Body of pancreas (tissue), 4 donors: ENCODE measurements around the gene DPYD.

Experiments
- POLR2A ChIP-seq, 3 donors: fragments of 450-650 bp; IDR thresholded peaks; one replicate each; pipeline ENCODE4 v1.6.1; 2016; ENCODE audit warnings: antibody characterized with exemption in 3 of 3, mild to moderate bottlenecking in 2 of 3
- TF ChIP-seq, protein P1 (sequence below), 7 experiments: fragments of 450-650 bp in 4 of 7; fragments of 200-600 bp in 3 of 7; sonication (generic) in 3 of 7; IDR thresholded peaks; one replicate each; pipeline ENCODE4 v1.5.1; 2016 to 2019; ENCODE audit warnings: antibody characterized with exemption in 7 of 7

DNA sequence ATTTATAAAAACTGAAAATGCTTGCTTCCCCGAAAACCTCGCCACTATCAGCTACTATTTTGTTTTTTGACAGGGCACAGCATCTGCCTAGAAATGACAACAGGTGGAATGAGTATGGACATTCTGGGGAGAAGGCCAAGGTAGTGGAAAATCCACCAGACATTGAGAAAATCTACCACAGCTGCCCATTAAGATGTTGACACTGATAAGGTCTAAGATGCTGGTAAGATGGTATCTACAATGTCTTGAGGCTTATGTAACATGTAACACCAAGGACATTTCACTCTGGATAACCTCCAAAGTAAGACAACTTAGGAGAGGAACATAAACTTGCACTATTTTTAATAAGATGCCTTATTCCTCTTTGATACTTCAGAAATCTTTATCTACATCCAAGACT, 825.1 kb downstream of the DPYD start:
- TF ChIP-seq, protein P1, sequence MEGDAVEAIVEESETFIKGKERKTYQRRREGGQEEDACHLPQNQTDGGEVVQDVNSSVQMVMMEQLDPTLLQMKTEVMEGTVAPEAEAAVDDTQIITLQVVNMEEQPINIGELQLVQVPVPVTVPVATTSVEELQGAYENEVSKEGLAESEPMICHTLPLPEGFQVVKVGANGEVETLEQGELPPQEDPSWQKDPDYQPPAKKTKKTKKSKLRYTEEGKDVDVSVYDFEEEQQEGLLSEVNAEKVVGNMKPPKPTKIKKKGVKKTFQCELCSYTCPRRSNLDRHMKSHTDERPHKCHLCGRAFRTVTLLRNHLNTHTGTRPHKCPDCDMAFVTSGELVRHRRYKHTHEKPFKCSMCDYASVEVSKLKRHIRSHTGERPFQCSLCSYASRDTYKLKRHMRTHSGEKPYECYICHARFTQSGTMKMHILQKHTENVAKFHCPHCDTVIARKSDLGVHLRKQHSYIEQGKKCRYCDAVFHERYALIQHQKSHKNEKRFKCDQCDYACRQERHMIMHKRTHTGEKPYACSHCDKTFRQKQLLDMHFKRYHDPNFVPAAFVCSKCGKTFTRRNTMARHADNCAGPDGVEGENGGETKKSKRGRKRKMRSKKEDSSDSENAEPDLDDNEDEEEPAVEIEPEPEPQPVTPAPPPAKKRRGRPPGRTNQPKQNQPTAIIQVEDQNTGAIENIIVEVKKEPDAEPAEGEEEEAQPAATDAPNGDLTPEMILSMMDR (IDR thresholded peaks at IDR 0.05), result no peak
- TF ChIP-seq POLR2A (IDR thresholded peaks at IDR 0.05), result no peak
